HL-60 (cell line): ENCODE data around the gene SLC29A4.
"Not testable (repeated sequence)": the region's sequence is repeated elsewhere in the genome, so short reads cannot be mapped to it uniquely, and the experiment has no call there.

Source experiments
- CTCF ChIP-seq: IDR thresholded peaks from one replicate; pipeline ENCODE4 v1.5.1; 2011; ENCODE audit warnings: low read length, control low read depth, inconsistent platforms; ENCODE audit not compliant: insufficient read depth
- POLR2AphosphoS5 ChIP-seq: IDR thresholded peaks from 2 replicates; pipeline ENCODE4 v1.6.1; 2012; ENCODE audit warnings: low read depth
- REST ChIP-seq: IDR thresholded peaks from 2 replicates; pipeline ENCODE4 v1.6.1; 2012; ENCODE audit warnings: low read depth; ENCODE audit not compliant: insufficient replicate concordance

- TF ChIP-seq CTCF, POLR2AphosphoS5, REST: not testable (repeated sequence)
These were observed 30.5 kb downstream of the SLC29A4 start for GRCh38 chr7:5313076-5313885.
